Frontal cortex (tissue), 4 donors: ENCODE data around the gene CLDN20. TPM values are rescaled to one million over a fixed set of nuclear protein-coding genes. Genes with fewer than 3 reads are reported as not detected.
"Not testable (repeated sequence)": the region's sequence is repeated elsewhere in the genome, so short reads cannot be mapped to it uniquely, and the experiment has no call there.

Experiments
- DNase-seq, 2 donors: peaks; one replicate each; pipeline ENCODE4 v3.0.0; 2012; ENCODE audit warnings: low spot score in 2 of 2
- FAIRE-seq: peaks from 2 replicates; lab custom pipeline; 2012; peaks lifted over from hg19 to GRCh38; lab: Jason Lieb, UNC
- total RNA-seq: library from RNA; depleted of rRNA; stranded (reverse); fragments of >200 nt; gene quantifications from one replicate; pipeline ENCODE4 v1.2.3, GENCODE V29; 2014
- donor health status: control.
- donor health status: control.
- donor health status: control.

CLDN20 gene, protein sequence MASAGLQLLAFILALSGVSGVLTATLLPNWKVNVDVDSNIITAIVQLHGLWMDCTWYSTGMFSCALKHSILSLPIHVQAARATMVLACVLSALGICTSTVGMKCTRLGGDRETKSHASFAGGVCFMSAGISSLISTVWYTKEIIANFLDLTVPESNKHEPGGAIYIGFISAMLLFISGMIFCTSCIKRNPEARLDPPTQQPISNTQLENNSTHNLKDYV
- total RNA-seq = not detected

DNA sequence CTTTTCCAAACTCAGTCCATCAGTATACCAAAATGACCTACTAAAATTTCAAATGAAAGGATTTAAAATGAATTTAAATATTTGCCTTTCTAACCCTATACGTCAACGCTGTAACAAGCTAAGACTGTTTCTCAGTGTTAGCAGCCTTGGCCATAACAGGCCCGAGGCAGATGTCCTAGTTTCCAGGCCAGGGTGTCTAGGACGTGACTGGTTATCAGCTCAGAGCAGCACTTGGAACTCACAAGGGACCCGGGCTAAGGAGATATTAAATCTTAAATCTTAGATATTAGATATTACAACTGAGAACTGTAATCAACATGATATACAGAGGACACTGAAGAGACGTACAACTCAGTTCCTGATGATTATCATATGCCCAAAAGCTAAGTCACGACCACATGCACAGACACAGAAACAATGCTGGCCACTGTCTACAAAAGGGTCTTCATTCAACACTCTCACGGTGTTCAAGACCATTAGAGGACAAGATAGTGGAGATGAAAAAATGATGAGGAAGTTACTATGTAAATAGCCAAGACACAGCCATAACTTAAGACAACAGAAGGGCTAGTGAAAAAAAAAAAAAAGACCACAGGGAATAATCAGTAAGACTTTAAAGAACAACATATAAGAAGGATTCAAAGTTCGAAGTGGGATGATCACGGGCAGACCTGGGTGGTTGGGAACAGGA, at the start of gene CLDN20:
TSS of gene CLDN20 (plus strand) at position 641 of the 691 bp plus-strand sequence. CDS start 11,707 bp downstream, outside the sequence.
- FAIRE-seq (no peak), DNase-seq (no peak)

DNA sequence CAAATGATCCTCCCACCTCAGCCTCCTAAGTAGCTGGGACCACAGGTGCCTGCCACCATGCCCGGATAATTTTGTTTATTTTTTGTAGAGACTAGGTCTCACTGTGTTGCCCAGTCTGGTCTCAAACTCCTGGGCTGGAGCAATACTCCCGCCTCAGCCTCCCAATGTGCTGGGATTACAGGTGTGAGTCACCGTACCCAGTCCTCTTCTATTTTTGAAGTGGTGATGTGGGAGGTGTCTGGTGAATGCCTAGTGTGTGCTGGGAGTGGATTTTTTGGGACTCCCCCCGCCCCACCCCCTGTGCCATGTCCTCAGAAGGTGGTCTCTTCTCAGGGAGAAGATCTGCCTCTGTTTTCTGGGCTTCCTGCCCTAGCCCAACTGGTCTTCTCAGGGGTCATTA, 47.9 kb upstream of the CLDN20 start:
- DNase-seq = no peak
- no peak for FAIRE-seq

DNA sequence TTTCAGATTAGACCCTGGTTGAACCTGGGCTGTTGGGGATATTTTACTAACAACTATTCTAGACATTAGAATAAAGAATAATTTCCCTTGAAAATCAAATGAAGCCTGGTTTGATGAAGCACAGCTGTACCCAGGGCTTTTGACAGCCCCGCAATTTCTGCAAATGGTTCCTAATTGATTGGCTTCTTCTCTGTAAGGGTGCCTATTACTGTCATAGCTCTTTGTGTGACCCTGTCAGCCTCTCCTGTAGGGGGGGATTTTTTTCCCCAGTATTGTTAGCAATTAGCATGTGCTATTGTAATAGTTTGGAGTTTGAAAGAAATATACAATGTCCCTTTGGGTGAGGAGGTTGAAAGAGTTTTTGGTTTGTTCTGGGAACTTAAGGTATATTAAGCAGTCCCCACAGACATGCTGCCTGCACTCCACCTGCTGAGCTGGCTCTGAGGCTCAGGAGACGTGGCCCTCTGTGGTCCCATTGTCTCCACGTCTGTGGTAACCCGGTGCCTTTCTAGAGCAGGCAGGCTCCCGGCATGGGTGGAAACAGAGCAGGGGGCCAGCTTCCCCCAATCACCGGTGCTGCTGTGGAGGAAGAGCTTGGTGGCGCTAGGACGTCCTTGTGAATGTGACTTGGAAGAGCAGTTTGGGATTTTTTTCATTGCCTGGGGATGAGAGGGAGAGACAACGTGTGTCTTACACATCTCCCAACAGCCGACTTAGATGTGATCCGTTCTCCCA, 47.3 kb upstream of the CLDN20 start:
- DNase-seq (no peak), FAIRE-seq (no peak)

DNA sequence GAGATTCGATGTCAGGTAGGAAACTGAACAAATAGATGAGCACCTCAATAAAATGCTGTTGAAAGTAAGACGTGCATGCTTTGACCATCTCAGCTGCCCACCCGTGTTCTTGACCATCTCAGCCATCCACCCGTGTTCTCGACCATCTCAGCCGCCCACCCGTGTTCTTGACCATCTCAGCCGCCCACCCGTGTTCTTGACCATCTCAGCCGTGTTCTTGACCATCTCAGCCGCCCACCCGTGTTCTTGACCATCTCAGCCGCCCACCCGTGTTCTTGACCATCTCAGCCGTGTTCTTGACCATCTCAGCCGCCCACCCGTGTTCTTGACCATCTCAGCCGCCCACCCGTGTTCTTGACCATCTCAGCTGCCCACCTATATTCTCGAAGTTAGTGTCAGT, 45.1 kb upstream of the CLDN20 start:
- DNase-seq, FAIRE-seq: not testable (repeated sequence)

DNA sequence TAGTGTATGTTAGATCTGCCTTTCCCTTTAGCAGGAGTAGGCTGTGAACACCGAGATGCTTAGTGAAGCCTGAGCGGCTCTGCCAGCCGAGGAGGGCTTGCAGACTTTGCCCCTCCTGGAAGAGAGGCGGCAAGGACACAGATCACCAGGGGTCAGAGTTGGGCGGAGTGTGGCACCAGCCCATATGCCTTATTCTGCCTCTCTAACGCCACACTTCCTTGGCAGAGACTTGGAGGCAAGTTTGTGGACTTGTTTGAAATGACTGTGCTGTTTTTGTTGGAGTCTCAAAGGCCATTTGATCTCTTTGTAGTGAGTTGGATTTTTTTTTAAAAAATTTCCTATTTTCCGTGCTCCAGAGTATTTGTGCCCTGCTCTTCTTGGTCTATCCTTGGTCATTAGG, 44.5 kb upstream of the CLDN20 start:
- FAIRE-seq (no peak), DNase-seq (no peak)

DNA sequence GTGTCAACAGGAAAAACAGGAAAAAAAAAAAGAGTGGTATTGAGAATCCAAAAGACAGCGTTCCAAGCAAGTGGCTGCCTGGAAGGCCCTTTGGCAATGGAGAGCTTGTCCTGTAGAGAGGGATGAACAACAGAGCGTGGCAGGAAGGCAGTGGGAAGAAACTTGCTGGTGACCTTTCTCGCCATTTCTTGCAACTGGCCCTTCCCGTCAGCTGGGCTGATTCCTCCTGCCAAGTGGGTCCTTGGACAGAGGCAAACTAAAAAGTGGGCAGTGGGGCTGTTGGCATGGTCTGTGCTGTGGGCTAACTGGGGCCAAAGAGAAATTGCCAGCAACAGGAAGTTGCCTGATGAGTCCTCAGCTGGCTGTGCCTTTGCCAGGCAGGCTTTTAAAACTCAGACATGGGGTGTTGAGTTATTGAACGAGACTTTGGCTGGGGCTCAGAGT, 43.9 kb upstream of the CLDN20 start:
- DNase-seq = peak in 1 of 2 donors; percentile 24

DNA sequence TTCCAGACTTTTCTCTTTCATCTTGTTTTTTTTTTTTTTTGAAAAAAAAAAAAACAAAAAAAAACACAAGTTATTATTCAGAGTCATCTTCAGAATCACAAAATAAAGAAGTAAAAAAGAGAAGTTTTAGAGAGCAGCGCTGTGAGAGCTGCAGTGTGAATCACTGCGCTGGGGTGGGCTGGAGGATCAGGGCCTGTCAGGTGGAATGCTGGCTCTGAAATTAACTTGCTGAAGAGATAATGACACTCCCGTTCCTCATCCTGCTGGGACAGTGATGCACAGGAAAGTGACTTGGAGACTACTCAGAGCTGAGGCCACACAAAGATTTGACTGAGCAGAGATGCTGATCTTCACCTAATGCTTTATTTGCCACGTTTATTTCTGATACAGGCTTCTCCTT, 42.7 kb upstream of the CLDN20 start:
- no peak for FAIRE-seq
- no peak for DNase-seq

More for the DNA sequence above, 43.9 kb upstream of the CLDN20 start:
- FAIRE-seq = no peak

DNA sequence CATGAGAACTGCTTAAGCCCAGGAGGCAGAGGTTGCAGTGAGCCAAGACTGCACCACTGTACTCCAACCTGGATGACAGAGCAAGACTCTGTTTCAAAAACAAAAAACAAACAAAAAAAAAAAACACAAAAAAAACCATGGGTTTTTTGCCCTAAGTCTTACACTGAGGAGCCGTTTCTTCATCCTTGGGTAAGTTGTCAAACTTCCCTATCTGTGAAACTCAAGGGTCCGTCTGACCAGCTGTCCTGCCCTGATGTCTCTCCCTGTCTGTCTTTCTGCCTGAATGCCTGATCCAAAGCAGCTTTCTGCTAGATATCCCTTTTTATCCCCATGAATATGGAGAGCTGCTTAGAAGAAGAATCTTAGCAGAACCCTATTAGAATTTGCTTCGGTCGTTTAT, 41.3 kb upstream of the CLDN20 start:
- no peak for DNase-seq
- no peak for FAIRE-seq

DNA sequence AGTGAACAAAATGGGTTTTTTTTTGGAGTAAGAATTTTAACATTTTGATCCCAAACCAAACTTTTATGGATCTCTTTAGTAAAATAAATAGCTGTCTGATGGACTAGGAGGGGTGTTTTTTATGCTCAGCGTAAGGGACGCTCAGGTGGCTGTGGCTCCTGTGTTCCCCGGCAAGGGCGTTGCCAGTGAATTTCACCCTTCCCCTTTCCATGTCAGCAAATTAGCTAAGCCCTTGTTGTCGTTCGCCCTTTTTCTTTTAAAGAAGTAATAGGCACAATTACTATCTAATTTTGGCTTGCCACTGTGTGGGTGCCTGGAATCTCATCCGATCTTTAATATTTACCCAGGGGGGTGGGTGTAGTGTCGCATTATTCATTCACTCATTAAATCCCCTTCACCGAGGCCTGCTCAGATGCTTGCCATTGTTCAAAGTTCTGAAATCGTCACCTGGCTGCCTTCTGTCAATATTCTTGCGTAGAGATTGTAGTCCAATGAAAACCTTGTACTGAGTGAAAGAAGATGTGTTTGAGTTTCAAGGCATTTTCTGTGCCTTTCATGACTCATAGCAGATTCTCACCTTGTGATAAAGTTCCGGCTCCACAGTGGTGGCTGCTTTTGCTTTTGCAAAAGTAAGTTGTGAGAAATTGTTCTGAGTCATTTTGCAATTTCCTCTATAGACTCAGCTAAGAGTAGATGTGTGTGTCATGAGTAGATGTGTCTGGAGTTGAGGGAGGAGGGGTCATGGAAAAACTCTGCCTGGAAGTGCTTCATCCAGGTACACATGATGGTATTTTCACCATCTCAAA, 40.0 kb upstream of the CLDN20 start:
- DNase-seq (no peak), FAIRE-seq (no peak)

DNA sequence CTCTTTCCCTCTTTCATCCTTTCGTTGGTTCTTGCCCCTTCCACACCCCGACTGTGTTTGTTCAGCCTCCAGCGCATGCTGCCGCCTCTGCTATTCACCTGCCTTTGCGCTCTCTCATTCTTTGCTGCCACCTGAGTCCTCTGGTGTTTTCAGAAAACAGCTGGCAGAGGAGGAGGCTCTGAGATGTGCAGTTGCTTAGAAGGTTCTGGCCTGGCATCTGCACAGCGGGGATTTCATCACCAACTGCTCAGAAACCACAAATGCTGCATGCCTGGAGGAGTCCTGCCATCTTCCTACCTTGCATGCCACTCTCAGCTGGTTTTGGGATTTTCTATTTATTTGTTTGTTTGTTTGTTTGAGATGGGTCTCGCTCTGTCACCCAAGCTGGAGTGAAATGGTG, 39.2 kb upstream of the CLDN20 start:
- DNase-seq (no peak), FAIRE-seq (no peak)

DNA sequence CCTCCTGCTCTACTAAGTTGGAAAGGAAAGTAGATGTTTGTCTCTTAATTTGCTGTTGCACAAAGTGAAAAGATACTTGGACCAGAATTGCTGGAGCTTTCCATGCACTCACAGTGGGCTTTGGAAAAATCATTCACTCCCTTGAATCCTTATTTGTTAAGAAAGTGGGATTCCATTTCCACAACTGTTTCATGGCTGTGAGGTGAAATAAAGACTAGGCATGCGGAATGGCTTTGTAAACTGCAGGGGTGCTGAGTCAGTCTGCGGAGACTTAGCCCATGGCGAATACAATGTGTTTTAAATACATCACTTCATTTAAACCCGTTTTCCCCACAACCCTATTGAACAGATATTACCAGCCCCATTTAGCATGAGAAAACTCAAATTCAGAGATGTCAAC, 36.8 kb upstream of the CLDN20 start:
- DNase-seq (no peak), FAIRE-seq (no peak)

DNA sequence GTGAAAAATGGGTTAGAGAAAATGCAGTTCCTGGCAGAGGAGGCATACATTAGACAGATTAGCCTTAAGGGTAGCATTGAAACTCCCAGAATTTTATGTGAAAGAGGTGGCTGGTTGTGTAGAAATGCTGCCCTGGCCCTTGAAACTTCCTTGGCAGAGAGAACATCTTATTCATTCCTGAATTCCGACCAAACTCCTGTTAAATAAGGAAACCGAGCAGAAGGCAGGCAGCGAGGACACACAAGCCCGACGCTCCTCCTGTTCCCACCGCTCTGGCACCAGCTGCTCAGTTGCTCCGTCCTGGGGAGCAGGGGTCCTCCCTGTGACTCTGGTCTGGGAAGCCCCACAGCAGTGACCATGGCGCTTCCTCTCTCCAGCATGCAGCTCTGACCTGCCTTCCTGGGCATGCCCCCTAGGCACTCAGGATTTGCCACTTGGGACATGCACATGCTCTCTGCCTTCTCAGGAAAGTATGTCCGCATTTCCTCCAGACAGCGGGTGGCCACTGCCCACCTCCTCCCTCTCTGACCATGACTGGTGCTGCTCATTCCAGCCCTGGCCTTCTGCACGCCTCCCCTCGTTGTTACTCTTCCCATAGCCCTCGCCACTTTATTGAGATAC, 35.2 kb upstream of the CLDN20 start:
- DNase-seq (no peak), FAIRE-seq (no peak)

DNA sequence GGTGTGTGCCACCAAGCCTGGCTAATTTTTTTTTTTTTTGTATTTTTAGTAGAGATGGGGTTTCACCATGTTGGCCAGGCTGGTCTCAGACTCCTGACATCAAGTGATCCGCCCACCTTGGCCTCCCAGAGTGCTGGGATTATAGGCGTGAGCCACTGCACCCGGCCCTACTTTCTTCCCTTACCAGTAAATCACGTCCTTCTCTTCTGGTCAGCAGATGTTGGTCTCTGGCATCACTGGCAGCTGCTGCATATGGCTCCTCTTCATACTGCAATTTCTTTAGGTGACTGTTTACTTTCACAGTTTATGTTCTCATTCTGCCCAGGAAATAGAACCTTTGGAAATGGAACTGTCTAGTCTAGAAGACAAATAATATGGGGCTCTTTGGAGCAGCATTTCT, 32.8 kb upstream of the CLDN20 start:
- not testable (repeated sequence) for FAIRE-seq, DNase-seq

DNA sequence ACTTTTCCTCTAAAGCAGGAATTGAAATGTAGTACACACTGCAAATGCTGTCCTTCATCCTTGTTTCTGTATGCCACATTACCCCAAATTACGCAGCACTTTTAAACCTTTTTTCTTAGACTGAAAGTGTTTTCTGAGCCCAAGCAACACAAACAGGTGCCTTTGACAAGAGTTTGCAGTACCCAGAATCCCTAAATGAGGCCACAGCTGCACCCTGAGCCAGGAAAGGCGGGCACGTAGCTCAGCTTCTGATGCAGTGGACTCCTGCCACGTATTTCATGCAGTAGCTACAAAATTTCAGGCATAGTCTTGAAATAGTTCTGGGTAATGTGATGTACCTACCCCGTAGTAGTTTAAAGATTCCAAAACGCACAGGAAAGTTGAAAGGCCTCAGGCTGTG, 31.0 kb upstream of the CLDN20 start:
- FAIRE-seq (no peak), DNase-seq (no peak)

DNA sequence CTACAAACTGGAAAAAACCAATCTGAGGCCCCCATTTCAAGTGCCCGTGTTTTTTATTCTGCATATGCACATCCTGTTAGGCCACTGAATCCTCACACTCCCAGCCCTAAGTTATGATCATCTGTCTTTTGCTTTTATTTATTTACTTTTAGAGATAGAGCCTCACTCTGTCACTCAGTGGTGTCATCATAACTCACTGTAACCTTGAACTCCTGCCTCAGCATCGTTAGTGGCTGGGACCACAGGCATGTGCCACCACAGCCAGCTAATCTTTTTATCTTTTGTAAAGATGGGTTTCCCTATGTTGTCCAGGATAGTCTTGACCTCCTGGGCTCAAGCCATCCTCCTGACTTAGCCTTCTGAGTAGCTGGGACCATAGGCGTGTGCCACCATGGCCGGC, 29.6 kb upstream of the CLDN20 start:
- FAIRE-seq (no peak), DNase-seq (no peak)

DNA sequence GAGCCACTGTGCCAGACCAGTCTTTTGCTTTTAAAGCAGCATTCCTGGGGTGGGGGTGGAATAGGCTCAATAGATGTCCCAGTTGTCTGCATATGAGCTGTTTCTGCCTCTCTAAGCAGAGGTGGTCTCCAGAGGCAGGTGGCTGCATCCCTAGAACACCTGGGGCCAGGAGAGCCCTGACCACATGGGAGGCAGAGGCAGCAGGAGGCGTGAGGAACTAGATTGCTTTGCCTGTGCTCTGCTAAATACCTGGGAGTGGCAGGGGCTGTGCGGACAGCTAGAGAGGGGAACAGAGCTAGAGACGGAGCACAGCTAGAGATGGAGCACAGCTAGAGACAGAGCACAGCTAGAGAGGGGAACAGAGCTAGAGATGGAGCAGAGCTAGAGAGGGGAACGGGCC, 29.1 kb upstream of the CLDN20 start:
- FAIRE-seq = no peak
- no peak for DNase-seq

DNA sequence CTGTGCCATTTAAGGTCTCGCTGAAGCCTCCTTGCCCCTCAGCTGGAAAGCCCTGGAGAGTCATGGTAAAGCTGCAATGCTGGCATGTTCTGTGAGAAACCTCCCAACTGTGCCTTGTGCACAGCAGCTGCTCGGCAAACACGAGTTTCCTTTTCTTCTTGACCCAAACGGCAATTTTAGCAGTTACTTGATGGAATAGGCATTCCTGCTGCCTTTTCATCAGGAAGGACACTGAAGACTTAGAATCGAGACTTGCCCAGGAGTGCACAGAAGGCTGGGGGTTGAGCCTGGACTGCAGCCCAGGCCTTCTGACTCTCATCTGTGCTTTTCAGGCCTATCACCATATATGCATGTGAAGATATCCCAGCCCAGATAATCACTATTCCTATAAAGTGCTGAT, 28.7 kb upstream of the CLDN20 start:
- DNase-seq (no peak), FAIRE-seq (no peak)

DNA sequence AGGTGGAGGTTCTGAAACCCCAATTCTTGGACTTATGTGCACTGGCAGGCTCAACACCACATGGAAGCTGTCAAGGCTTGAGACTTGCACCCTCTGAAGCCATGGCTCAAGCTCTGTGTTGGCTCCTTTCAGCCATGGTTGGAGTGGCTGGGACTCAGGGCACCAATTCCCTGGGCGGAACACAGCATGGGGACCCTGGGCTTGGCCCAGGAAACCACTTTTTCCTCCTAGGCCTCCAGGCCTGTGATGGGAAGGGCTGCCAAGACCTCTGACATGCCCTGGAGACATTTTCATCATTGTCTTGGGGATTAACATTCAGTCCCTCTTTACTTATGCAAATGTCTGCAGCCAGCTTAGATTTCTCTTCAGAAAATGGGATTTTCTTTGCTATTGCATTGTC, 26.2 kb upstream of the CLDN20 start:
- FAIRE-seq = no peak
- DNase-seq = no peak

DNA sequence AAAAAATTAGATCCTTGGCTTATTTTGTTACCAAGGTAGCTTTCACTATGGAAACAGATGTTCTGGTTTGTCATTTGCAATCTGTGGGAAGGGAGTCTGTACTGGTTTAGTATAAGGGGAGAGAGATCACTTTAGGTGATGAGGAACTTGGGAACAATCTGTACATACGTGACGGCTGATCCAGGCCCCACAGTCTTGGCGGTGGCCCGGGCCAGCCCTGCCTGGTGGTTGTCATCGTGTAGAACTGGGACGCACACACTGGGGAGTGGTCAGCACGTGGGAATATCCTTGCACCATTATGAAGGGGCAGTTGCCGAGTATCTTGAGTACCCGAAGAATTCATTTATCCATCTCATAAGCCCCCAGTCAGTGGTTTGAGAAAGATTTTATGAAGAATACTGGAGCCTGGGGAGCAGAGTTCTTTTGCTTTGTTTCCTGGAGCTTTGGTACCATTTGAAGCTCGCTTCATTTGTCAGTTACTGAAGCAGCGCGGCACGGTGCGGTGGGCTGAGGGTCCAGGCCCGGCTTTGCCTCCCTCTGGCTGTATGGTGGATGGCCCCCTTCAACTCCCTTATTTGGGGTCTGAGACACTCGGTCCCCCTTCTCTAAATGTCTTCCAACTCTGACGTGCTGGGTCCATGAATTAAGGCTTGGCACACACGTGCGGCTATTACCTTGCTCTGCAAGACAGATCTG, 22.8 kb upstream of the CLDN20 start:
- no peak for DNase-seq
- FAIRE-seq = no peak
